Esophagus squamous epithelium (tissue), 4 donors: Measurements from ENCODE around the gene KLHL29.

Source experiments
- POLR2A ChIP-seq, 4 donors: fragments of 450-650 bp; IDR thresholded peaks; one replicate each; pipeline ENCODE4 v1.6.1; 2017; ENCODE audit warnings: antibody characterized with exemption in 4 of 4, mild to moderate bottlenecking in 4 of 4, moderate library complexity in 3 of 4
- TF ChIP-seq, protein P1 (sequence below), 6 experiments: fragments of 450-650 bp in 4 of 6; fragments of 200-600 bp in 2 of 6; sonication (generic) in 2 of 6; IDR thresholded peaks; one replicate each; pipeline ENCODE4 v1.5.1; 2016 to 2019; ENCODE audit warnings: antibody characterized with exemption in 6 of 6, mild to moderate bottlenecking in 4 of 6, moderate library complexity in 4 of 6

DNA sequence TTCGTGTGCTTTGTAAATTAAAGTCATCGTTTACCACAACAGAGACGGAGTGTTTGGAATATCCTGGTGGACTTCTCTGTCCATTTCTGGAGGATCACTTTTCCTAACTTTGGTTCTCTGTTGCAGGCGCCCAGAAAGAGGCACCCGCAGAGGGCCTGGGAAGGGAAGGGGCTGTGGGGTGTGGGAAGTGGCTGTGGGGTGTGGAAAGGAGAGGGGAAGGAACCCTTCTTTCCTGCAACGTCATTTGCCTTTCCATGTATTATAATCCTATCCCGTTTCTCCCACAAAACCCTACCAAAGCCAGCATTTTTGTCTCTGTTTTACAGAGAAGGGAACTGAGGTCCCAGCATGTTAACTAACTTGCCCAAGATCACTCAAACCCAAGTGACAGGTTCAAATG is 210.0 kb downstream of the KLHL29 start:
- TF ChIP-seq, protein P1, sequence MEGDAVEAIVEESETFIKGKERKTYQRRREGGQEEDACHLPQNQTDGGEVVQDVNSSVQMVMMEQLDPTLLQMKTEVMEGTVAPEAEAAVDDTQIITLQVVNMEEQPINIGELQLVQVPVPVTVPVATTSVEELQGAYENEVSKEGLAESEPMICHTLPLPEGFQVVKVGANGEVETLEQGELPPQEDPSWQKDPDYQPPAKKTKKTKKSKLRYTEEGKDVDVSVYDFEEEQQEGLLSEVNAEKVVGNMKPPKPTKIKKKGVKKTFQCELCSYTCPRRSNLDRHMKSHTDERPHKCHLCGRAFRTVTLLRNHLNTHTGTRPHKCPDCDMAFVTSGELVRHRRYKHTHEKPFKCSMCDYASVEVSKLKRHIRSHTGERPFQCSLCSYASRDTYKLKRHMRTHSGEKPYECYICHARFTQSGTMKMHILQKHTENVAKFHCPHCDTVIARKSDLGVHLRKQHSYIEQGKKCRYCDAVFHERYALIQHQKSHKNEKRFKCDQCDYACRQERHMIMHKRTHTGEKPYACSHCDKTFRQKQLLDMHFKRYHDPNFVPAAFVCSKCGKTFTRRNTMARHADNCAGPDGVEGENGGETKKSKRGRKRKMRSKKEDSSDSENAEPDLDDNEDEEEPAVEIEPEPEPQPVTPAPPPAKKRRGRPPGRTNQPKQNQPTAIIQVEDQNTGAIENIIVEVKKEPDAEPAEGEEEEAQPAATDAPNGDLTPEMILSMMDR (IDR thresholded peaks at IDR 0.05), result no peak
- no peak for TF ChIP-seq POLR2A (IDR thresholded peaks at IDR 0.05)
